Fibroblast of lung (primary cell): ENCODE results near the gene RPS4Y1. TPM values are rescaled to one million over a fixed set of nuclear protein-coding genes. Genes with fewer than 3 reads are reported as not detected.

ENCODE experiments used
- DNase-seq, 2 donors: peaks; one replicate each; pipeline versions ENCODE4 v3.0.0 to v3.0.0-alpha.2; 2010; ENCODE audit warnings: low read depth in 2 of 2
- H2AFZ ChIP-seq: 2 replicates; pipeline ENCODE4 v1.5.1; 2012; ENCODE audit warnings: low read length, control low read depth, inconsistent platforms
- H3K27ac ChIP-seq: 2 replicates; pipeline ENCODE4 v1.5.1; 2011; ENCODE audit warnings: low read length, control low read depth; ENCODE audit not compliant: insufficient read depth
- H3K27me3 ChIP-seq: 2 replicates; pipeline ENCODE4 v1.5.1; 2011; ENCODE audit warnings: mild to moderate bottlenecking, low read length; ENCODE audit not compliant: control insufficient read depth, insufficient read depth
- H3K36me3 ChIP-seq: 2 replicates; pipeline ENCODE4 v1.5.1; 2011; ENCODE audit warnings: low read length; ENCODE audit not compliant: control insufficient read depth, insufficient read depth
- H3K4me1 ChIP-seq: 2 replicates; pipeline ENCODE4 v1.5.1; 2011; ENCODE audit warnings: low read length; ENCODE audit not compliant: control insufficient read depth, insufficient read depth; ENCODE audit errors: extremely low read depth
- H3K4me2 ChIP-seq: 2 replicates; pipeline ENCODE4 v1.5.1; 2011; ENCODE audit warnings: low read length, control low read depth; ENCODE audit not compliant: insufficient read depth; ENCODE audit errors: extremely low read depth
- H3K4me3 ChIP-seq, 4 experiments: fragments of 200-600 bp in 1 of 4; sonication (generic) in 1 of 4; replicated peaks in 1 of 4; 2 replicates each; pipeline ENCODE4 v1.5.1; 2011 to 2016; ENCODE audit warnings: low read length in 4 of 4, low read depth in 3 of 4, mild to moderate bottlenecking in 3 of 4, control low read depth in 2 of 4, inconsistent platforms in 1 of 4, mixed read lengths in 1 of 4; ENCODE audit not compliant: insufficient read depth in 1 of 4; ENCODE audit errors: control extremely low read depth in 1 of 4
- H3K79me2 ChIP-seq: 2 replicates; pipeline ENCODE4 v1.5.1; 2012; ENCODE audit warnings: mild to moderate bottlenecking, low read length, inconsistent platforms; ENCODE audit not compliant: control insufficient read depth, insufficient read depth
- H3K9ac ChIP-seq: 2 replicates; pipeline ENCODE4 v1.5.1; 2011; ENCODE audit warnings: mild to moderate bottlenecking, low read length, control low read depth; ENCODE audit not compliant: insufficient read depth
- H3K9me3 ChIP-seq: 2 replicates; pipeline ENCODE4 v1.5.1; 2012; ENCODE audit warnings: low read depth, low read length; ENCODE audit not compliant: control insufficient read depth, insufficient read depth
- H4K20me1 ChIP-seq: 2 replicates; pipeline ENCODE4 v1.5.1; 2011; ENCODE audit warnings: low read length; ENCODE audit not compliant: control insufficient read depth, insufficient read depth; ENCODE audit errors: extremely low read depth
- EZH2 ChIP-seq: IDR thresholded peaks from 2 replicates; pipeline ENCODE4 v1.5.1; 2012; ENCODE audit warnings: low read length, control low read depth, mild to moderate bottlenecking; ENCODE audit errors: missing control alignments
- polyA plus RNA-seq, 2 donors: library from polyadenylated mRNA; depleted of rRNA in 1 of 2; stranded (reverse) in 1 of 2; unstranded in 1 of 2; fragments of >200 nt; gene quantifications; 2 replicates each; pipeline ENCODE4 v1.2.1, GENCODE V29; 2011 to 2012; ENCODE audit warnings: missing spikeins in 1 of 2
- total RNA-seq: library from RNA; depleted of rRNA; stranded (reverse); fragments of >200 nt; gene quantifications from 2 replicates; pipeline ENCODE4 v1.2.1, GENCODE V29; 2014
- TF ChIP-seq, protein P1 (sequence below), 2 donors: IDR thresholded peaks in 1 of 2; conservative IDR thresholded peaks in 1 of 2; 1 replicate in 1 of 2; 2 replicates in 1 of 2; pipeline ENCODE4 v1.5.1; 2011 to 2012; ENCODE audit warnings: low read length in 2 of 2, control low read depth in 1 of 2, inconsistent platforms in 1 of 2, low read depth in 1 of 2, mild to moderate bottlenecking in 1 of 2

RPS4Y1 gene
- total and polyA plus RNA-seq, 2 donors (not counting 1 experiment from before 2014, with no cell fraction given), result 813 TPM; not detected in 1

DNA sequence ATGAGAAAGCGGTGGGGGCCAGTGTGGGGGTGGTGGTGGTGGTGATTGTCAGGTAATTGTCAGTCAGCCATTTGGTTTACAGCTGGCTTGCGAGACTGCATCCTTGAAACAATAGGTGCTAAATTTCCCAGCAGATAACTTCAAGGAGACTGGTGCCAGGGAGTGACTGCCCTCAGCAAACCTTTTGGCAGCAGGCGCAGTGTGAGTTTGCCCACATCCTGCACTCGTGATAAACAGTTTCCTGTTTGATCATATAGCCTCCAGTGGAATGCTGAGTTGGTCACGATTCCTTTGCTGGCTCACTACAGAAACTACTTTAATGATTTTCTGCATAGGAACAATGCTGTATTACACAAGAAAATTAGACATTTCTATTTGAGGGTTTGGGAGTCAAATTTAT lies 46.0 kb downstream of the RPS4Y1 start:
- H3K4me2 ChIP-seq, result no peak overlapping the region

DNA sequence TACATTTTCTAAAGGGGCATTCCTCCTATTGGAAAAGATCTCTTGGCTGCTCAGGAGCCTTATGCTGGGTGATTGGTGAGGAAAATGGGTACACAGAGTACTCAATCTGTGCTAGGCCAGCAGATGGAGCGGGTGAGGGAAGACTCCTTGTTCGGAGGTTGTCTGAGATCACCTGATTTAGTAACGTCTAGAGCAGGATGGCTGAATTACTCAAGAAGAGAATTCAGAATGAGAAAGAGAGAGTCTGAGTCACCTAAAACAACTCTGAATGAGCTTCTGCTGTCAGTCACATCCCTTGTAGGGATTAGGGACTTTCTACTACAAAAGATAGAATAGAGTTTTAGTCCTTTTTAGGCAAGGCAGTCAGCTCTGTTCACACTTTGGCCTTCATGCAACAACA lies 46.6 kb downstream of the RPS4Y1 start:
- Histone ChIP-seq H3K9ac (no peak overlapping the region), H3K27me3 (no peaks in the 10 kb centered on the region), H3K36me3 (no peaks in the 10 kb centered on the region), H3K4me2 (no peak overlapping the region), H3K79me2 (no peaks in the 10 kb centered on the region), H4K20me1 (no peaks in the 10 kb centered on the region), H3K4me1 (no peaks in the 10 kb centered on the region), H3K4me3 (no peak overlapping the region), H3K9me3 (no peaks in the 10 kb centered on the region), H3K27ac (no peak overlapping the region), H2AFZ (no peak overlapping the region)
- DNase-seq, result peak in 1 of 2 donors; percentile 12
- no peak for TF ChIP-seq EZH2
- TF ChIP-seq, protein P1, sequence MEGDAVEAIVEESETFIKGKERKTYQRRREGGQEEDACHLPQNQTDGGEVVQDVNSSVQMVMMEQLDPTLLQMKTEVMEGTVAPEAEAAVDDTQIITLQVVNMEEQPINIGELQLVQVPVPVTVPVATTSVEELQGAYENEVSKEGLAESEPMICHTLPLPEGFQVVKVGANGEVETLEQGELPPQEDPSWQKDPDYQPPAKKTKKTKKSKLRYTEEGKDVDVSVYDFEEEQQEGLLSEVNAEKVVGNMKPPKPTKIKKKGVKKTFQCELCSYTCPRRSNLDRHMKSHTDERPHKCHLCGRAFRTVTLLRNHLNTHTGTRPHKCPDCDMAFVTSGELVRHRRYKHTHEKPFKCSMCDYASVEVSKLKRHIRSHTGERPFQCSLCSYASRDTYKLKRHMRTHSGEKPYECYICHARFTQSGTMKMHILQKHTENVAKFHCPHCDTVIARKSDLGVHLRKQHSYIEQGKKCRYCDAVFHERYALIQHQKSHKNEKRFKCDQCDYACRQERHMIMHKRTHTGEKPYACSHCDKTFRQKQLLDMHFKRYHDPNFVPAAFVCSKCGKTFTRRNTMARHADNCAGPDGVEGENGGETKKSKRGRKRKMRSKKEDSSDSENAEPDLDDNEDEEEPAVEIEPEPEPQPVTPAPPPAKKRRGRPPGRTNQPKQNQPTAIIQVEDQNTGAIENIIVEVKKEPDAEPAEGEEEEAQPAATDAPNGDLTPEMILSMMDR (conservative IDR thresholded peaks at IDR 0.05 in 1 of 2, IDR thresholded peaks at IDR 0.05 in 1 of 2; ENCODE audit: low read depth in 1 of 2, low read length in 2 of 2), result no peak

More for the DNA sequence above, 46.0 kb downstream of the RPS4Y1 start:
- TF ChIP-seq, protein P1 (conservative IDR thresholded peaks at IDR 0.05 in 1 of 2, IDR thresholded peaks at IDR 0.05 in 1 of 2; ENCODE audit: low read depth in 1 of 2, low read length in 2 of 2), result no peak
- TF ChIP-seq EZH2, result no peak
- peak in 1 of 2 donors; percentile 21 for DNase-seq
- Histone ChIP-seq H3K9ac (no peak overlapping the region), H3K79me2 (no peaks in the 10 kb centered on the region), H3K36me3 (no peaks in the 10 kb centered on the region), H3K27me3 (no peaks in the 10 kb centered on the region), H3K4me3 (no peak overlapping the region), H3K27ac (no peak overlapping the region), H3K9me3 (no peaks in the 10 kb centered on the region), H2AFZ (no peak overlapping the region), H4K20me1 (no peaks in the 10 kb centered on the region), H3K4me1 (no peaks in the 10 kb centered on the region)

DNA sequence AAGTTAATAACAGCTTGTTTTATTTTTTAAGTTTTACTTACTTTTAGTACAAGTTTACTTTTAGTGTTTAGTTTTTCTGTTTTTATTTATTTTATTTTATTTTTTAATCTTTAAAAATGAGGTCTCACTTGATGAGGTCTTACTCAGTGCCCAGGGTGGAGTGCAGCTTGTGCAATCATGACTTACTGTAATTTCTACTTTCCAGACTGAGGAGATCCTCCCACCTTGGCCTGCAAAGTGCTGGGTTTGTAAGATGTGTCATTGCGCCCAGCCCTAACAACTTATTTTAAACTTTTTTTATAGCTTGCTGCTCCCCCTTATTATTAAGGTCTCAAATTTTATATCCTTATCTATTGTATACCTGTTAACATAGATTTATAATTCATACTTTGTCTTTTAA lies 52.1 kb downstream of the RPS4Y1 start:
- H3K4me2 ChIP-seq, result no peak overlapping the region

More for the DNA sequence above, 52.1 kb downstream of the RPS4Y1 start:
- Histone ChIP-seq H4K20me1 (no peaks in the 10 kb centered on the region), H3K9me3 (no peaks in the 10 kb centered on the region), H3K27me3 (no peaks in the 10 kb centered on the region), H3K9ac (no peak overlapping the region), H3K79me2 (no peaks in the 10 kb centered on the region), H3K4me1 (no peaks in the 10 kb centered on the region), H2AFZ (no peak overlapping the region), H3K36me3 (no peaks in the 10 kb centered on the region), H3K4me3 (no peak overlapping the region), H3K27ac (no peak overlapping the region)
- TF ChIP-seq, protein P1 (conservative IDR thresholded peaks at IDR 0.05 in 1 of 2, IDR thresholded peaks at IDR 0.05 in 1 of 2; ENCODE audit: low read depth in 1 of 2, low read length in 2 of 2), result no peak
- TF ChIP-seq EZH2, result no peak
- DNase-seq, result no peak
